ENCODE data around the gene WWOX. TPM values are rescaled to one million over a fixed set of nuclear protein-coding genes. Genes with fewer than 3 reads are reported as not detected.

WWOX gene
- total RNA-seq, 2 experiments from 2014 or later: 19.1 to 23.7 TPM

DNA sequence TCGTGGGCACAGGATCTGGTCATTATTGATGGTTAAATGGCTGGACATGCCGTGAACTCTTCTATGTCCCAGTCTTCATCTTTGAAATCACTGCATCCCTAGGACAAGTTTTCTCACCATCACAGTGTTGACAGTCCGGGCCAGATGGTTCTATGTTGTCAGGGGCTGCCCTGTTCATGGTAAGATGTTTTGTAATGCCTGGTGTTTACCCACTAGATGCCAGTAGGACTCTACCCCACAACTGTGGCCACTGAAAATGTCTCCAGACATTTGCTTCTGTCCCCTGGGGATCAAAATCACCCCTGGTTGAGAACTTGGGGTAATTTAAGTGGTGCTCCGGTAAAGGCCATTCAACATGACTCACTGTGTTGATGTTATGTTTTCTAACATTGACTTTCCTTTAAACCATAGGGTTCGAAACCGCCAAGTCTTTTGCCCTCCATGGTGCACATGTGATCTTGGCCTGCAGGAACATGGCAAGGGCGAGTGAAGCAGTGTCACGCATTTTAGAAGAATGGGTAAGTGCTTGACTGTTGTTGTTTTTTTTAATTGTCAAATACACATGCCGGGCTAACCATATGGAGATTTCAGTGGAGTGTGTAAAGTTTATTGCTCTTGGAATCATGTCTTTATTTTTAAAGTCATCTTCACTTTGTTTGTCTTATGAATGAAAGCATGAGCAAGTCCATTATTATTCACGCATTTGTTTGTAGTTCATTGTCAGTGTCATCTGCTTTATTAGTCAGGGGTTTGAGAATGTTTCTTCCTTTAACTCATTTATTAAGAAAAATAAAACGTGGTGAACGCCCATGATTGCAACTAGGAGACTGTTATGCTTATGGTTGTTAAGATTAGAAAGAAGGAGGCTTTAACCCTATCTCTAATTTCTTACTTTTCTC is 64.6 kb downstream of the WWOX start:
- POLR2A ChIA-PET: no interaction called here
- no peak overlapping the region for H3K4me3 Mint-ChIP-seq
- TF ChIP-seq, protein P1, sequence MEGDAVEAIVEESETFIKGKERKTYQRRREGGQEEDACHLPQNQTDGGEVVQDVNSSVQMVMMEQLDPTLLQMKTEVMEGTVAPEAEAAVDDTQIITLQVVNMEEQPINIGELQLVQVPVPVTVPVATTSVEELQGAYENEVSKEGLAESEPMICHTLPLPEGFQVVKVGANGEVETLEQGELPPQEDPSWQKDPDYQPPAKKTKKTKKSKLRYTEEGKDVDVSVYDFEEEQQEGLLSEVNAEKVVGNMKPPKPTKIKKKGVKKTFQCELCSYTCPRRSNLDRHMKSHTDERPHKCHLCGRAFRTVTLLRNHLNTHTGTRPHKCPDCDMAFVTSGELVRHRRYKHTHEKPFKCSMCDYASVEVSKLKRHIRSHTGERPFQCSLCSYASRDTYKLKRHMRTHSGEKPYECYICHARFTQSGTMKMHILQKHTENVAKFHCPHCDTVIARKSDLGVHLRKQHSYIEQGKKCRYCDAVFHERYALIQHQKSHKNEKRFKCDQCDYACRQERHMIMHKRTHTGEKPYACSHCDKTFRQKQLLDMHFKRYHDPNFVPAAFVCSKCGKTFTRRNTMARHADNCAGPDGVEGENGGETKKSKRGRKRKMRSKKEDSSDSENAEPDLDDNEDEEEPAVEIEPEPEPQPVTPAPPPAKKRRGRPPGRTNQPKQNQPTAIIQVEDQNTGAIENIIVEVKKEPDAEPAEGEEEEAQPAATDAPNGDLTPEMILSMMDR (IDR thresholded peaks at IDR 0.05): no peak

DNA sequence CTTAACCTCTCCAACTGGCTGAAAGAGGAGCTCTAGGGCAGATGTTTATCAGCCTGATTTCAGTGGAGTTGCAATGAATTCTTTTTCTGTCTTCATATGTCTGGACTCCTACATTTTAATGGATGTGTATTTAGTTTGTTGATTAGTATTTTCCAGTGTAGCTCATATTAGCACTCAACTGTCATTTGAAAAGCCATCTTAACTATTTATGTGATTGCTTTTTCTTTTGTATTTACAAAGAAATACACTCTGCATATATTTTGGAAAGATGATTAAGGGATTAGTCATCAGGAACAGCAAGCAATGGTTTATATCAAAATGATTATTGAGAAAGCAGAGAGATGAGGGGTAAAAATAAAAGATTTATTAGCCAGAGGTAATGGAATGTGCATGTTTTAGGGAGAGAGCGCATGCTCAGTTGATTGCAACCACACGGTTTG is 71.1 kb downstream of the WWOX start:
- ChIA-PET POLR2A (no interaction called here), CTCF (interaction anchor here (1.1 kb wide), 1 partner anchor 11 kb away, joined by 4 read pairs; no protein-coding TSS in a partner anchor)
- Mint-ChIP-seq H3K36me3 (ENCODE audit: low read depth) (peaks cover 24% of the 10 kb centered on the region), H3K27me3 (no peaks in the 10 kb centered on the region), H3K4me1 (ENCODE audit: low read depth) (no peaks in the 10 kb centered on the region), H3K4me3 (no peak overlapping the region), H3K27ac (no peak overlapping the region), H3K9me3 (no peaks in the 10 kb centered on the region)
- TF ChIP-seq, protein P1 (IDR thresholded peaks at IDR 0.05): no peak
- DNase-seq: no peak
- intact Hi-C loops (cut with micrococcal nuclease): no loop called here
- ATAC-seq: no peak

More for the DNA sequence above, 64.6 kb downstream of the WWOX start:
- no peak for DNase-seq
- CTCF ChIA-PET: interaction anchor here (0.8 kb wide), 1 partner anchor 28 kb away, joined by 3 read pairs; no protein-coding TSS in a partner anchor
- Mint-ChIP-seq H3K27ac (no peak overlapping the region), H3K36me3 (ENCODE audit: low read depth) (peaks cover 31% of the 10 kb centered on the region), H3K9me3 (peaks cover 4% of the 10 kb centered on the region), H3K4me1 (ENCODE audit: low read depth) (no peaks in the 10 kb centered on the region), H3K27me3 (no peaks in the 10 kb centered on the region)
- ATAC-seq: no peak
- intact Hi-C loops (cut with micrococcal nuclease): no loop called here

DNA sequence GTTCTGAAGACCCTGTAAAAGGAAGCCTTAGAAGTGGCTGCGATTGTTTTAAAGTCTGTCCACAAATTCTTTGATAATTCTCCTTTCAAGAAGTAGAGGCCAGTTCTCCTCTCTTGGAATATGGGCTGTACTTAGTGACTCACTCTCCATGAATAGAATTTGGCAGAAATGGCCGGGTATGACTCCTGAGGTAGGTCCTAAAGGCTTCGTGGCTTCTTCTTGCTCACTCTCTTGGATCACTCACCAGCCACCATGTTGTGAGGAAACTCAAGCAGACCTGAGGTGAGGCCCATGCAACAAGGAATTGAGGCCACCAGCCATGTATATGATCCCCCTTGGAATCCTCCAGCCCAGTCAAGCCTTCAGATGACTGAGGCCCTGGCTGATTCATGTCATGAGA is 75.8 kb downstream of the WWOX start:
- intact Hi-C loops (cut with micrococcal nuclease): no loop called here
- ChIA-PET CTCF (interaction anchor here (0.6 kb wide), 1 partner anchor 30 kb away, joined by 3 read pairs; no protein-coding TSS in a partner anchor), POLR2A (interaction anchor here (0.7 kb wide), 1 partner anchor 1689 kb away, joined by 3 read pairs; no protein-coding TSS in a partner anchor)
- no peak overlapping the region for H3K4me3 Mint-ChIP-seq
- H3K27me3 Mint-ChIP-seq: no peaks in the 10 kb centered on the region
- TF ChIP-seq, protein P1 (IDR thresholded peaks at IDR 0.05): no peak
- no peaks in the 10 kb centered on the region for H3K4me1 Mint-ChIP-seq (ENCODE audit: low read depth)
- DNase-seq (no peak), ATAC-seq (no peak)
- peaks cover 9% of the 10 kb centered on the region for H3K36me3 Mint-ChIP-seq (ENCODE audit: low read depth)
- H3K27ac Mint-ChIP-seq: no peak overlapping the region
- no peaks in the 10 kb centered on the region for H3K9me3 Mint-ChIP-seq

DNA sequence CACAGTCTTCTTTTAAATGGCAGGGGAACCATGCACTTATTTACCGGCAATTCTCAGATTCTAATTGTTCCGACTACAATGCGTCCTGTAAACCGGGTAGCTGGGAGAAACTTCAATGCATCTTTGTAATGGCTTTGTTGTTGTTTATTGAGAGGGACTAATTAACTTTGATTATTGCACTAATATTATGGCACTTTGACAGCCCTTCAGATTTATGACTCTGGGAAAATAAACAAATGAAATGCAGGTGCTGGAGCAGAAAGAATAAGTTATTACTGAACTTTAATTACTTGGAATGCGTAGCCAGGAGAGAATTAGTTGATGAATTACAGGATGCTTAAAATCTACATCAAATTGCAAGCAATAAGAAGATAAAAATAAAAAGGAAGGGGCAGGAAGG is 77.0 kb downstream of the WWOX start:
- Mint-ChIP-seq H3K9me3 (no peaks in the 10 kb centered on the region), H3K36me3 (ENCODE audit: low read depth) (peaks cover 9% of the 10 kb centered on the region), H3K27ac (no peak overlapping the region), H3K4me3 (no peak overlapping the region), H3K4me1 (ENCODE audit: low read depth) (no peaks in the 10 kb centered on the region), H3K27me3 (no peaks in the 10 kb centered on the region)
- ATAC-seq (no peak), DNase-seq (no peak)
- CTCF ChIA-PET: no interaction called here
- TF ChIP-seq, protein P1 (IDR thresholded peaks at IDR 0.05): no peak
- POLR2A ChIA-PET: no interaction called here
- intact Hi-C loops (cut with micrococcal nuclease): no loop called here

DNA sequence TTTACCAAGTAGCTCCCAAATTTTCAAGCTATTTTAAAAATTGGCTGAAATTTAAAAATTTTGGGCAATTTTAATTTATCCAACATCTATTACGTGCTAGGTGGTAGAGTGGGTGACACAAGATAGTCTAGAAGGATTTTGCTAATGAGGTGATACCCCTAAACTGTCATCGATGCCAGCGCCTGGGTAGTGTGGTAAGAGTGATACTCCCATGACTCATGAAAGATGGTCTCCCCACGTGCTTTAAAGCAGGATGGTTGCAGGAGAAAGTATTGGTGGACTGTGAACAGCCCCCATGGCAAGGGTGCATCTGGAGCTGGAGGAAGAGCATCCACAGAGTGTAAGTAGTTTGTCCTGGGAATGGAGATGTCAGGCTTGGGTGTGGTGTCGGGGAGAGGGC is 77.8 kb downstream of the WWOX start:
- DNase-seq: no peak
- no peak overlapping the region for H3K27ac Mint-ChIP-seq
- no peaks in the 10 kb centered on the region for H3K9me3 Mint-ChIP-seq
- ATAC-seq: no peak
- CTCF ChIA-PET: no interaction called here
- no peak overlapping the region for H3K4me3 Mint-ChIP-seq
- POLR2A ChIA-PET: no interaction called here
- no peaks in the 10 kb centered on the region for H3K4me1 Mint-ChIP-seq (ENCODE audit: low read depth)
- TF ChIP-seq, protein P1 (IDR thresholded peaks at IDR 0.05): no peak
- H3K36me3 Mint-ChIP-seq (ENCODE audit: low read depth): peaks cover 9% of the 10 kb centered on the region
- intact Hi-C loops (cut with micrococcal nuclease): no loop called here
- no peaks in the 10 kb centered on the region for H3K27me3 Mint-ChIP-seq

Data from activated CD8-positive, alpha-beta T cell treated with anti-CD3 and anti-CD28 coated beads for 36 hours (primary cell).